Measurements from ENCODE around the gene TEKT3. TPM values are rescaled to one million over a fixed set of nuclear protein-coding genes. Genes with fewer than 3 reads are reported as not detected.
A peak's percentile ranks its signal among the peaks of the same experiment; 100 is the strongest.

The TEKT3 gene
- total and polyA plus RNA-seq, 5 experiments from 2014 or later: not detected

GRCh38 chr17:15284537-15284936, 56.9 kb downstream of the TEKT3 start:
- POLR2A ChIA-PET: no interaction called here

GRCh38 chr17:15284107-15284506, 57.3 kb downstream of the TEKT3 start:
- H3K4me3 Mint-ChIP-seq: no peak overlapping the region
- no peaks in the 10 kb centered on the region for H3K4me1 Mint-ChIP-seq
- no peak for ATAC-seq
- no peak for DNase-seq
- POLR2A ChIA-PET: no interaction called here
- H3K9me3 Mint-ChIP-seq: peaks cover 0 to 17% (median 3%) of the 10 kb centered on the region in 9 donors
- no peaks in the 10 kb centered on the region for H3K36me3 Mint-ChIP-seq
- peaks cover 20 to 64% (median 38%) of the 10 kb centered on the region in 5 donors for H3K27me3 Mint-ChIP-seq
- H3K27ac Mint-ChIP-seq: no peak overlapping the region

More at GRCh38 chr17:15284537-15284936, 56.9 kb downstream of the TEKT3 start:
- Mint-ChIP-seq H3K27me3 (peaks cover 17 to 68% (median 38%) of the 10 kb centered on the region in 5 donors), H3K9me3 (peaks cover 0 to 17% (median 3%) of the 10 kb centered on the region in 9 donors), H3K4me3 (no peak overlapping the region), H3K36me3 (no peaks in the 10 kb centered on the region), H3K4me1 (no peaks in the 10 kb centered on the region), H3K27ac (peak overlapping the region in 1 of 10 donors; percentile 19)
- ATAC-seq: no peak
- DNase-seq: no peak

- Mint-ChIP-seq H3K36me3 (no peaks in the 10 kb centered on the region), H3K4me1 (no peaks in the 10 kb centered on the region), H3K9me3 (peaks cover 0 to 17% (median 3%) of the 10 kb centered on the region in 9 donors), H3K27me3 (peaks cover 16 to 57% (median 37%) of the 10 kb centered on the region in 5 donors), H3K4me3 (no peak overlapping the region), H3K27ac (no peak overlapping the region)
- POLR2A ChIA-PET: no interaction called here
- DNase-seq (no peak), ATAC-seq (no peak)
These were observed 59.5 kb downstream of the TEKT3 start for GRCh38 chr17:15281909-15282308.

- Mint-ChIP-seq H3K36me3 (peaks cover 0 to 2% (median 0%) of the 10 kb centered on the region in 3 donors), H3K27ac (no peak overlapping the region), H3K4me3 (no peak overlapping the region), H3K9me3 (peaks cover 0 to 37% (median 9%) of the 10 kb centered on the region in 9 donors), H3K4me1 (no peaks in the 10 kb centered on the region), H3K27me3 (peaks cover 12 to 49% (median 33%) of the 10 kb centered on the region in 5 donors)
- no peak for ATAC-seq
- POLR2A ChIA-PET: no interaction called here
- no peak for DNase-seq
These were observed 62.4 kb downstream of the TEKT3 start for GRCh38 chr17:15278924-15279477.

- Mint-ChIP-seq H3K36me3 (peaks cover 0 to 2% (median 0%) of the 10 kb centered on the region in 3 donors), H3K27me3 (peaks cover 12 to 43% (median 30%) of the 10 kb centered on the region in 5 donors), H3K27ac (no peak overlapping the region), H3K4me3 (no peak overlapping the region), H3K4me1 (no peaks in the 10 kb centered on the region), H3K9me3 (peaks cover 0 to 39% (median 6%) of the 10 kb centered on the region in 9 donors)
- ATAC-seq (no peak), DNase-seq (no peak)
- POLR2A ChIA-PET: no interaction called here
These were observed 63.0 kb downstream of the TEKT3 start for GRCh38 chr17:15278380-15278779.

- ATAC-seq (no peak), DNase-seq (no peak)
- POLR2A ChIA-PET: no interaction called here
- Mint-ChIP-seq H3K4me1 (peaks cover 0 to 2% (median 0%) of the 10 kb centered on the region in 4 donors), H3K36me3 (peaks cover 0 to 2% (median 0%) of the 10 kb centered on the region in 3 donors), H3K27me3 (peaks cover 3 to 26% (median 14%) of the 10 kb centered on the region in 5 donors), H3K27ac (no peak overlapping the region), H3K9me3 (peaks cover 0 to 26% (median 4%) of the 10 kb centered on the region in 9 donors), H3K4me3 (no peak overlapping the region)
These were observed 67.4 kb downstream of the TEKT3 start for GRCh38 chr17:15274017-15274416.

GRCh38 chr17:15273141-15273793, 68.1 kb downstream of the TEKT3 start:
- H3K27me3 Mint-ChIP-seq: peaks cover 1 to 21% (median 14%) of the 10 kb centered on the region in 5 donors
- H3K27ac Mint-ChIP-seq: no peak overlapping the region
- ATAC-seq (no peak), DNase-seq (no peak)
- H3K4me3 Mint-ChIP-seq: no peak overlapping the region
- peaks cover 0 to 26% (median 4%) of the 10 kb centered on the region in 9 donors for H3K9me3 Mint-ChIP-seq
- peaks cover 0 to 2% (median 0%) of the 10 kb centered on the region in 4 donors for H3K4me1 Mint-ChIP-seq
- H3K36me3 Mint-ChIP-seq: peaks cover 0 to 2% (median 0%) of the 10 kb centered on the region in 3 donors
- POLR2A ChIA-PET: no interaction called here

GRCh38 chr17:15271741-15272140, 69.7 kb downstream of the TEKT3 start:
- Mint-ChIP-seq H3K36me3 (peaks cover 0 to 2% (median 0%) of the 10 kb centered on the region in 3 donors), H3K27ac (no peak overlapping the region), H3K4me1 (peaks cover 0 to 2% (median 0%) of the 10 kb centered on the region in 4 donors), H3K9me3 (peaks cover 0 to 25% (median 4%) of the 10 kb centered on the region in 9 donors), H3K27me3 (peaks cover 5 to 24% (median 20%) of the 10 kb centered on the region in 5 donors), H3K4me3 (no peak overlapping the region)
- DNase-seq (no peak), ATAC-seq (no peak)
- POLR2A ChIA-PET: no interaction called here

GRCh38 chr17:15270628-15271381, 70.6 kb downstream of the TEKT3 start:
- peaks cover 0 to 16% (median 0%) of the 10 kb centered on the region in 9 donors for H3K9me3 Mint-ChIP-seq
- no peak for ATAC-seq

GRCh38 chr17:15269780-15270089, 71.7 kb downstream of the TEKT3 start:
- Mint-ChIP-seq H3K4me3 (no peak overlapping the region), H3K36me3 (peaks cover 0 to 2% (median 0%) of the 10 kb centered on the region in 3 donors), H3K9me3 (peaks cover 0 to 11% (median 0%) of the 10 kb centered on the region in 9 donors), H3K27ac (no peak overlapping the region), H3K27me3 (peaks cover 13 to 36% (median 29%) of the 10 kb centered on the region in 5 donors), H3K4me1 (peaks cover 0 to 2% (median 0%) of the 10 kb centered on the region in 4 donors)
- DNase-seq (no peak), ATAC-seq (no peak)
- POLR2A ChIA-PET: no interaction called here

More at GRCh38 chr17:15270628-15271381, 70.6 kb downstream of the TEKT3 start:
- peaks cover 0 to 2% (median 0%) of the 10 kb centered on the region in 4 donors for H3K4me1 Mint-ChIP-seq
- peaks cover 7 to 26% (median 22%) of the 10 kb centered on the region in 5 donors for H3K27me3 Mint-ChIP-seq
- H3K27ac Mint-ChIP-seq: no peak overlapping the region
- H3K36me3 Mint-ChIP-seq: peaks cover 0 to 2% (median 0%) of the 10 kb centered on the region in 3 donors
- no peak for DNase-seq
- no peak overlapping the region for H3K4me3 Mint-ChIP-seq
- POLR2A ChIA-PET: no interaction called here

GRCh38 chr17:15269087-15269779, 72.2 kb downstream of the TEKT3 start:
- H3K9me3 Mint-ChIP-seq: peaks cover 0 to 9% (median 0%) of the 10 kb centered on the region in 9 donors

GRCh38 chr17:15268461-15268860, 72.9 kb downstream of the TEKT3 start:
- Mint-ChIP-seq H3K4me1 (peaks cover 0 to 2% (median 0%) of the 10 kb centered on the region in 4 donors), H3K27me3 (peaks cover 18 to 48% (median 38%) of the 10 kb centered on the region in 5 donors), H3K27ac (no peak overlapping the region), H3K36me3 (no peaks in the 10 kb centered on the region), H3K4me3 (no peak overlapping the region), H3K9me3 (peaks cover 0 to under 1% (median 0%) of the 10 kb centered on the region in 9 donors)
- POLR2A ChIA-PET: no interaction called here
- no peak for ATAC-seq
- DNase-seq: no peak

More at GRCh38 chr17:15269087-15269779, 72.2 kb downstream of the TEKT3 start:
- ATAC-seq (no peak), DNase-seq (no peak)
- Mint-ChIP-seq H3K36me3 (no peaks in the 10 kb centered on the region), H3K27ac (no peak overlapping the region), H3K4me3 (no peak overlapping the region), H3K27me3 (peaks cover 18 to 40% (median 33%) of the 10 kb centered on the region in 5 donors), H3K4me1 (peaks cover 0 to 2% (median 0%) of the 10 kb centered on the region in 4 donors)
- POLR2A ChIA-PET: no interaction called here
